Left renal cortex interstitium (tissue), 4 donors: ENCODE measurements around the gene PPP4R2. TPM values are rescaled to one million over a fixed set of nuclear protein-coding genes. Genes with fewer than 3 reads are reported as not detected.

Source experiments
- DNase-seq, 4 donors: peaks; one replicate each; pipeline ENCODE4 v3.0.0-alpha.2; 2013; ENCODE audit warnings: low read depth in 4 of 4, low spot score in 2 of 4, missing footprints in 1 of 4
- polyA plus RNA-seq, 4 donors: library from polyadenylated mRNA; unstranded; fragments of 120-200 nt; gene quantifications; one replicate each; pipeline ENCODE4 v1.2.1, GENCODE V29; 2013; ENCODE audit not compliant: insufficient read length in 4 of 4

Gene PPP4R2, protein sequence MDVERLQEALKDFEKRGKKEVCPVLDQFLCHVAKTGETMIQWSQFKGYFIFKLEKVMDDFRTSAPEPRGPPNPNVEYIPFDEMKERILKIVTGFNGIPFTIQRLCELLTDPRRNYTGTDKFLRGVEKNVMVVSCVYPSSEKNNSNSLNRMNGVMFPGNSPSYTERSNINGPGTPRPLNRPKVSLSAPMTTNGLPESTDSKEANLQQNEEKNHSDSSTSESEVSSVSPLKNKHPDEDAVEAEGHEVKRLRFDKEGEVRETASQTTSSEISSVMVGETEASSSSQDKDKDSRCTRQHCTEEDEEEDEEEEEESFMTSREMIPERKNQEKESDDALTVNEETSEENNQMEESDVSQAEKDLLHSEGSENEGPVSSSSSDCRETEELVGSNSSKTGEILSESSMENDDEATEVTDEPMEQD
- 10 to 100 TPM; 79.8 to 97.7 (median 88.9) TPM for polyA plus RNA-seq

DNA sequence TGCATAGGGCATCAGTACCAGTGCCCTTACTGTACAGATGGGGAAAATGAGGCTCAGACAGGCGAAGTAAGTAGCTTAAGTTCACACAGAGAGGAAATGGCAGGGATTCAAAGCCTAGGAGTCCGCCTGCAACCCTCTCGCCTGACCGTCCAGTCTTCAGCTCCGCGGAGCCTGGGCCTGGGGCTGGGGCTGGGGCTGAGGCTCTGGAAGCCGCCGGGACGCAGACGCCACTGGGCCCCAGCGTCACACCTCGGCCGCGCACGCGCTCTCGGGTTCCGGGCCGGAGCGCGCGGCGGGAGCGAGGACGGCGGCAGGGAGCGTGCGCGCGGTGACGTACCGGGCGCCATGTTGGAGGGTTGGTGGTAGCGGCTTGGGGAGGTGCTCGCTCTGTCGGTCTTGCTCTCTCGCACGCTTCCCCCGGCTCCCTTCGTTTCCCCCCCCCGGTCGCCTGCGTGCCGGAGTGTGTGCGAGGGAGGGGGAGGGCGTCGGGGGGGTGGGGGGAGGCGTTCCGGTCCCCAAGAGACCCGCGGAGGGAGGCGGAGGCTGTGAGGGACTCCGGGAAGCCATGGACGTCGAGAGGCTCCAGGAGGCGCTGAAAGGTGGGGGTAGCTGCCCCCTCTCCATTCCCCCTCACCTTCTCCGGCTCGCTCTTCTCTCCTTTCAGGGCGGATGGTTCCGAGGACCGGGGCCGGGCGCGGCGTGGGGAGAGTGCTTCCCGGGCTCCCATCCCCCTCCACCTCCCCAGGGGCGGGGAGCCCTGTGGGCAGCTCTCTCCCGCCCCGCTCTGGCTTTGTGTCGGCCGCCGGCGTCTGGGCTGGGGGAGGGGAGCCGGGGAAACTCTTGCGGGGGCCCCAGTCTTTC, at the start of gene PPP4R2:
Gene PPP4R2 (plus strand): TSS at position 339 of the 861 bp plus-strand sequence. CDS start 227 bp downstream, at position 566.
- DNase-seq: peak; percentile 58 to 81 (median 75)

GRCh38 chr3:72947715-72948490, 48.7 kb upstream of the PPP4R2 start:
- DNase-seq: no peak

- no peak for DNase-seq
Measured at GRCh38 chr3:72949016-72949415, 47.6 kb upstream of the PPP4R2 start.

GRCh38 chr3:72950372-72950771, 46.2 kb upstream of the PPP4R2 start:
- DNase-seq: no peak

- no peak for DNase-seq
Measured at GRCh38 chr3:72950801-72951200, 45.8 kb upstream of the PPP4R2 start.

GRCh38 chr3:72951259-72951722, 45.3 kb upstream of the PPP4R2 start:
- no peak for DNase-seq

GRCh38 chr3:72953325-72953956, 43.2 kb upstream of the PPP4R2 start:
- DNase-seq: no peak

- no peak for DNase-seq
Measured at GRCh38 chr3:72957297-72957696, 39.3 kb upstream of the PPP4R2 start.

DNA sequence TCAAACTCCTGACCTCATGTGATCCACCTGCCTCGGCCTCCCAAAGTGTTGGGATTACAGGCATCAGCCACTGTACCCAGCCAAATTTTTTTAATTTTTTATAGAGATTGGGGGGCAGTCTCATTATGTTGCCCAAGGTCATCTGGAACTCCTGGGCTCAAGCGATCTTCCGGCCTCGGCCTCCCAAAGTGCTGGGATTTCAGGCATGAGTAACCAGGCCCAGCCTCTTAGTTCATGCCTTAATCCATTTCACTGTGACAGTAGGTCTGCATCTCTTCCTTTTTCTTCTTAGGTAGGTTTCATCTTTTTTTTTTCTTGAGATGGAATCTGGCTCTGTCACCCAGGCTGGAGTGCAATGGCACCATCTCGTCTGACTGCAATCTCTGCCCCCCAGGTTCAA, 37.3 kb upstream of the PPP4R2 start:
- no peak for DNase-seq

DNA sequence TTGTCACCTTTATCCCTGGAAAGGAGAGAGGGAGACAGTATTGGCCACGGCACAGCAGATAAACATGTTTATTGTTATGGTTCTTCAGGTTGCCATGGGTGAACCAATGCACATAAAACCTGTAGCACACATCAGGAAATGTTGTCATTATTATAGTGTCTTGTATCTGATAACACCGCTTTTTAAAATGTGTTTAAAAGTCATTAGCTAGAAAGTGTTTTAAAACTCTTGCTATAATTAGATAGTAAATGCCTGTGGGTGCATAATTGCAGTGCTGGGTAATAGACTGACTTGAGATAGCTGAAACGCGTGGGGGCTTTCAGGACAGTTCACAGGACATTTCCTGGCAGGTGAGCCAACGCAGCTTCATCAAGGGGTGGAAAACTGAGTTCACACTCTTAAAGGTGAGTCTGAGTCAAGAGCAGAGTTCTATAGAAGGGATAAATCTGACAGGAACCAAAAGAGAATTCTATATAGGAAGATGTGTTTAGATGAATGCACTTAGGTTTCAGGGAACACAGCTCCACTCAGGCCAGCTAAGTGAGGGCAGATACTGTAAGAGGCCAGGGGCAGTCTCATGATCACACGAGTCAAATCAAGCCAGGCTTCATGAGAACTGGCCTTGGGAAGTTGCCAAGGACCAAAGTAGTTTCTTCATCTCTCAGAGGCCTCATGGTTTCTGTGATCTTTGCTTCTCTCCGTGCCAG, 35.6 kb upstream of the PPP4R2 start:
- DNase-seq: no peak

- no peak for DNase-seq
Measured at GRCh38 chr3:72961752-72962151, 34.9 kb upstream of the PPP4R2 start.

DNA sequence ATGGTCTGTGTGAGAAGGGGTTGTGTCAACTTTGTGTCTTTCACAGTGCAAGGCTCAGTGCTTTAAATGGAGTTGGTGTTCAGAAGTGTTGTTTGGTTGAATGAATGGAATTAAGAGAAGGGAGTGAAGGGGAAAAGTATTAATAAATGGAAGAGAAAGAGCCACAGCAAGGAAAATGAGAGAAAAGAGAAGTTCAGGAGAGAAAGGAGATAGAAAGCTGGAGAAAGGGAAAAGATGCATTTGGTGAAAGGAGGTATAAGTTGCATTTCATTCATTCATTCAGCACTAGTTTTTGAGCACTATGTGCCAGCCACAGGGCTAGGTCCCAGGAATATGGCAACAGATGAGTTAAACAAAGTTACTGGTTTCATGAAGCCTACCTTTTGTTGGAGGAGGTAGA, 34.3 kb upstream of the PPP4R2 start:
- no peak for DNase-seq

- DNase-seq: no peak
Measured at GRCh38 chr3:72964633-72965032, 32.0 kb upstream of the PPP4R2 start.

DNA sequence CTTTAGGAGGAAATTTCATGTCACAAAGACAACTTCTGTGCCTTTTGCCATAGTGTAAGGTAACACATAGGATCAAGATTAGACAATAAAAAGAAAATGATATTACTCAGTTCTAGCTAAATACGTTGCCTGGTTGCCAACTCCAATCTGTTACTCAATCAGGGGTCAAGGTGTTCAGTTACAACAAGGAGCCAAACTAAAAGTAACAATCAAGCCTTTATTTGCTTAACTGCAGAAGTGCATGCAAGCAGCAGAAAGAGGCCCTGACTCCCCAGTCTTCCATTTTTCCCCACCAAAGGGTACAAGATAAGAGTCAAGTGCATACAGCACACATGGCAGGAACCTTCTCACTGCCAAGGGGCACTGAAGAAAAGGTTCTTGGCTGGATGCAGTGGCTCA, 28.3 kb upstream of the PPP4R2 start:
- no peak for DNase-seq

DNA sequence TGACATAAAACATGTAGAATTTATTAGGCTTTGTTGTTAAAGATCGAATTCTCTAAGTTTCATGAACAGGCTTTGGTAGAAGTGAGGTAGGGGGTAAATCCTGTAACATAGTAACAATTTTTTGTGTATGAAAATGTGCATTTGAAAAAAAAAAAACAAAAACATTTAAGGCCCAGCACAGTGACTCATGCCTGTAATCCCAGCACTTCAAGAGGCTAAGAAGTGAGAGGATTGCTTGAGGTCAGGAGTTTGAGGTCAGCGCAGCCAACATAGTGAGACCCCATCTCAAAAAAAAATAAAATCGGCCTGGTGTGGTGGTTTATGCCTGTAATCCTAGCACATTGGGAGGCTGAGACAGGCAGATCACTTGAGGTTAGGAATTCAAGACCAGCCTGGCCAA, 26.8 kb upstream of the PPP4R2 start:
- DNase-seq: no peak

- no peak for DNase-seq
Measured at GRCh38 chr3:72970942-72971341, 25.7 kb upstream of the PPP4R2 start.

GRCh38 chr3:72972706-72973030, 23.9 kb upstream of the PPP4R2 start:
- DNase-seq: no peak

- DNase-seq: no peak
Measured at GRCh38 chr3:72973031-72973723, 23.4 kb upstream of the PPP4R2 start.

GRCh38 chr3:72973786-72974185, 22.8 kb upstream of the PPP4R2 start:
- DNase-seq: no peak
